Neuron (in vitro differentiated cells): Measurements from ENCODE around the gene LGALS9.
"Not testable (repeated sequence)": the region's sequence is repeated elsewhere in the genome, so short reads cannot be mapped to it uniquely, and the experiment has no call there.

Experiments used
- H2AFZ ChIP-seq: one replicate; pipeline ENCODE4 v1.6.1; 2013; ENCODE audit warnings: low read depth, mild to moderate bottlenecking, inconsistent platforms, low read length, moderate library complexity
- H3K27me3 ChIP-seq: one replicate; pipeline ENCODE4 v1.6.1; 2013; ENCODE audit warnings: low read length; ENCODE audit not compliant: insufficient read depth
- H3K36me3 ChIP-seq: one replicate; pipeline ENCODE4 v1.6.1; 2013; ENCODE audit warnings: low read length; ENCODE audit not compliant: insufficient read depth
- H3K4me1 ChIP-seq: one replicate; pipeline ENCODE4 v1.6.1; 2013; ENCODE audit warnings: low read length; ENCODE audit not compliant: insufficient read depth
- H3K4me3 ChIP-seq: 2 replicates; pipeline ENCODE4 v1.5.1; 2013; ENCODE audit warnings: mild to moderate bottlenecking, low read length, moderate library complexity
- H3K9me3 ChIP-seq: one replicate; pipeline ENCODE4 v1.6.1; 2013; ENCODE audit warnings: low read length

Gene LGALS9

GRCh38 chr17:27624539-27624938 is 6.4 kb upstream of the LGALS9 start:
- H3K9me3 ChIP-seq = peaks cover 2% of the 10 kb centered on the region
- H3K36me3 ChIP-seq = peaks cover 7% of the 10 kb centered on the region
- no peaks in the 10 kb centered on the region for H3K4me1 ChIP-seq
- no peak overlapping the region for H3K4me3 ChIP-seq
- no peaks in the 10 kb centered on the region for H3K27me3 ChIP-seq
- H2AFZ ChIP-seq = no peak overlapping the region

GRCh38 chr17:27625856-27626255 is 5.1 kb upstream of the LGALS9 start:
- peaks cover 7% of the 10 kb centered on the region for H3K36me3 ChIP-seq

GRCh38 chr17:27627514-27627913 is 3.5 kb upstream of the LGALS9 start:
- no peak overlapping the region for H2AFZ ChIP-seq
- H3K36me3 ChIP-seq = peaks cover 3% of the 10 kb centered on the region
- H3K4me3 ChIP-seq = no peak overlapping the region
- H3K27me3 ChIP-seq = no peaks in the 10 kb centered on the region
- H3K4me1 ChIP-seq = no peaks in the 10 kb centered on the region
- peaks cover 2% of the 10 kb centered on the region for H3K9me3 ChIP-seq

More at GRCh38 chr17:27625856-27626255, 5.1 kb upstream of the LGALS9 start:
- Histone ChIP-seq H3K9me3 (peaks cover 2% of the 10 kb centered on the region), H2AFZ (no peak overlapping the region), H3K4me1 (no peaks in the 10 kb centered on the region), H3K4me3 (no peak overlapping the region), H3K27me3 (no peaks in the 10 kb centered on the region)

GRCh38 chr17:27628376-27628775 is 2.6 kb upstream of the LGALS9 start:
- Histone ChIP-seq H3K9me3 (peaks cover 2% of the 10 kb centered on the region), H3K27me3 (no peaks in the 10 kb centered on the region)

GRCh38 chr17:27629260-27629659 is 1.7 kb upstream of the LGALS9 start:
- not testable (repeated sequence) for H3K9me3 ChIP-seq, H3K36me3 ChIP-seq, H2AFZ ChIP-seq, H3K27me3 ChIP-seq, H3K4me1 ChIP-seq, H3K4me3 ChIP-seq

More at GRCh38 chr17:27628376-27628775, 2.6 kb upstream of the LGALS9 start:
- H2AFZ ChIP-seq = no peak overlapping the region
- no peaks in the 10 kb centered on the region for H3K4me1 ChIP-seq
- peaks cover 3% of the 10 kb centered on the region for H3K36me3 ChIP-seq
- no peak overlapping the region for H3K4me3 ChIP-seq

- no peaks in the 10 kb centered on the region for H3K9me3 ChIP-seq
- H3K4me1 ChIP-seq = no peaks in the 10 kb centered on the region
- H2AFZ ChIP-seq = no peak overlapping the region
- no peak overlapping the region for H3K4me3 ChIP-seq
- no peaks in the 10 kb centered on the region for H3K27me3 ChIP-seq
- no peaks in the 10 kb centered on the region for H3K36me3 ChIP-seq
Observed at GRCh38 chr17:27631411-27631760, 398 bp downstream of the LGALS9 start.

GRCh38 chr17:27631897-27632725 is 1.1 kb downstream of the LGALS9 start:
- Histone ChIP-seq H3K9me3 (no peaks in the 10 kb centered on the region), H3K27me3 (no peaks in the 10 kb centered on the region), H3K4me3 (no peak overlapping the region), H2AFZ (no peak overlapping the region), H3K4me1 (no peaks in the 10 kb centered on the region), H3K36me3 (no peaks in the 10 kb centered on the region)

- H3K36me3 ChIP-seq, H3K9me3 ChIP-seq, H3K27me3 ChIP-seq, H3K4me1 ChIP-seq, H2AFZ ChIP-seq, H3K4me3 ChIP-seq: not testable (repeated sequence)
Observed at GRCh38 chr17:27632766-27633165, 1.8 kb downstream of the LGALS9 start.

GRCh38 chr17:27633312-27634025 is 2.5 kb downstream of the LGALS9 start:
- Histone ChIP-seq H3K27me3 (no peaks in the 10 kb centered on the region), H3K36me3 (no peaks in the 10 kb centered on the region), H3K4me1 (no peaks in the 10 kb centered on the region), H3K4me3 (no peak overlapping the region), H3K9me3 (no peaks in the 10 kb centered on the region), H2AFZ (no peak overlapping the region)

- no peaks in the 10 kb centered on the region for H3K9me3 ChIP-seq
- H3K4me1 ChIP-seq = no peaks in the 10 kb centered on the region
- H3K4me3 ChIP-seq = no peak overlapping the region
- H3K27me3 ChIP-seq = no peaks in the 10 kb centered on the region
- H3K36me3 ChIP-seq = no peaks in the 10 kb centered on the region
- H2AFZ ChIP-seq = no peak overlapping the region
Observed at GRCh38 chr17:27634026-27634335, 3.0 kb downstream of the LGALS9 start.

GRCh38 chr17:27634776-27635175 is 3.8 kb downstream of the LGALS9 start:
- no peak overlapping the region for H3K4me3 ChIP-seq
- H3K27me3 ChIP-seq = no peaks in the 10 kb centered on the region
- no peak overlapping the region for H2AFZ ChIP-seq
- H3K4me1 ChIP-seq = no peaks in the 10 kb centered on the region
- no peaks in the 10 kb centered on the region for H3K36me3 ChIP-seq
- H3K9me3 ChIP-seq = no peaks in the 10 kb centered on the region

GRCh38 chr17:27635275-27635823 is 4.4 kb downstream of the LGALS9 start:
- no peaks in the 10 kb centered on the region for H3K27me3 ChIP-seq
- H3K4me1 ChIP-seq = no peaks in the 10 kb centered on the region
- H3K9me3 ChIP-seq = no peaks in the 10 kb centered on the region
- no peak overlapping the region for H3K4me3 ChIP-seq
- no peaks in the 10 kb centered on the region for H3K36me3 ChIP-seq
- no peak overlapping the region for H2AFZ ChIP-seq

- H3K9me3 ChIP-seq, H3K4me3 ChIP-seq: not testable (repeated sequence)
Observed at GRCh38 chr17:27636005-27636520, 5.1 kb downstream of the LGALS9 start.

More at GRCh38 chr17:27636005-27636520, 5.1 kb downstream of the LGALS9 start:
- not testable (repeated sequence) for H3K36me3 ChIP-seq, H3K27me3 ChIP-seq, H3K4me1 ChIP-seq, H2AFZ ChIP-seq
